Activated CD8-positive, alpha-beta memory T cell treated with anti-CD3 and anti-CD28 coated beads for 1 hour (primary cell): ENCODE measurements around the gene NUF2.
"Not testable (repeated sequence)": the region's sequence is repeated elsewhere in the genome, so short reads cannot be mapped to it uniquely, and the experiment has no call there.

ENCODE experiments used
- DNase-seq, 2 donors: peaks; one replicate each; pipeline ENCODE4 v3.0.0-alpha.2; 2020; ENCODE audit warnings: low read depth in 1 of 2; ENCODE audit errors: extremely low read depth in 1 of 2

Gene NUF2

DNA sequence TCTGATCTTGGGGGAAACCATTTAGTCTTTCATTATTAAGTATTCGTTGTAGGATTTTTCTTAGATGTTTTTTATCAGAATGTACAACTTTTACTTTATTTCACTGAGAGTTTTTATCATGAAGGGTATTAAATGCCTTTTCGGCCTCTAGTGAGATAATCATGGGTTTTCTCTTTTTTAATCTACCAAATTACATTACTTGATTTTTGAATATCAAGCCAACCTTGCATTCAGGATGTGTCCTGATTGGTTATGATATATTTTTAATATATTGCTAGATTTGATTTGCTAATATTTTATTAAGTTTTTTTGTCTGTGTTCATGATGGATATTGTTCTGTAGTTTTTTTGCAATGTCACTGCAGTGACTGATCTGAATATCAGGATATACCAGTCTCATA, 9.4 kb downstream of the NUF2 start:
- DNase-seq: no peak

DNA sequence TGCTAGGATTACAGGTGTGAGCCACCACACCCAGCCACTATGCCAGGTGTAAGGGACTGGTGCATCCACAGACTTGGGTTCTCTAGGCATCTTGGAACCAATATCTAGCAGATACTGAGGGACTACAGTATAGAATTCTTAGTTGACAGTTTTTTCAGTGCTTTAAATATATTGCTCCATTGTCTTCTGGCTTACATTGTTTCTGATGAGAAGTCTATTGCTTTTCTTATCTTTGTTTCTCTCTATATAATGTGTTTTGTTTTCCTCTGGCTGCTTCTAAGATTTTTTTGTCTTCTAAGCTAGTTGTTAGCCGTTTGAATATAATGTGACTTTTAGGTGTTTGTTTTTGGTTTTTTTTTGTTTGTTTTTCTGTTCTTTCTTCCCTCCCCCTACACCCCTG, 13.5 kb downstream of the NUF2 start:
- no peak for DNase-seq

DNA sequence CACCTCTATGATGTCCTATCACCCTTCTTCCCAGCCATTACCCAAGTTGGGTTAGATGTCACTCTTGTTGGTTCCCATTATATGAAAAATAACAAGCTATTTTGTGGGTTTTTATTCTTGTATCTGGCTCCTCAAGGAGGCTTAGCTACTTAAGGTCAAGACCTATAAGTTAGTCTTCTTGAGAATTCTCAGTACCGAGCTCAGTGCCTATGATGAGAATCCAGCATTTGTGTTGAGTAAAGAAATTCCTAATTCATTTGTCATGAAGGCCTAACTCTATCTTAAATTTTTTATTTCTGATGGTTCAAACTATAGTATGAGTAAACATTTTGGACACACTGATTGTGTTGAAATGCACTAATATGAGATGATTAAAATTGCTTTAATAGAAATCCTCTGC, 15.9 kb downstream of the NUF2 start:
- DNase-seq: no peak

DNA sequence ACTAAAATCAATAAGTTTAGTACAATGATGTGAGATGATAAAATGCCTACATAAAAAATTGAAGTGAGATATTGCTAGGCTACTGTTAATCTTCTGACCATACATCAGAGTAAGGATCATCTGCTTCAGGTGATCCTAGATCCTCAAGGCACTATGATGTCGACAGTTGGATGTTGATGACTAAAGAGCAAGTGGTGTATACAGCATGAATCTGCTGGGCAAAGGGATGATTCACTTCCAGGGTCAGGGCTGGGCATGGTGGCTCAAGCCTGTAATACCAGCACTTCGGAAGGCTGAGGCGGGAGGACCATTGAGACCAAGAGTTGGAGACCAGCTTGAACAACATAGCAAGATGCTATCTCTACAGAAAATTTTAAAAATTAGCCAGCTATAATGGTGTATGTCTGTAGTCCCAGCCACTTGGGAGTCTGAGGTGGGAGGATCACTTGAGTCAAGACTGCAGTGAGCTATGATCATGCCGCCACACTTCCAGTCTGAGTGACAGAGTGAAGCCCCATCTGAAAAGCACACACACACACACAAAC, 24.6 kb downstream of the NUF2 start:
- no peak for DNase-seq

DNA sequence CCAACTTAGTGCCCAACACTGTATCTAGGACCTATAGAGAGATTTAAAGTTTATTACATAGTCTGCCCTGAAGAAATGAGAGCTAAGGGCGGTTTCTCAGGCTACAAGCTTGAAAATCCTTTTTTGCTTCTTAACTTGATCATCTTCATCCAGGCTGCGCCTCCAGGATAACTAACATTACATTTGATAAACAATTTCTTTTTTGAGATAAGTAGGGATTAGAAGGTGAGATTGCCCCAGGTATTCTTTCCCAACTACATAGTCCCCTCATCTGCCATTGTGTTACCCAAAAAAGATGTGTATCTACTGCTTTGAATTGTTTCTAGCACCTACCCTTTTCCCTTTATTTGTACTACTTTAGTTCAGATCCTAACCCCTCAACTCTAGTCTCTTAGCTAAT, 25.4 kb downstream of the NUF2 start:
- DNase-seq: no peak

DNA sequence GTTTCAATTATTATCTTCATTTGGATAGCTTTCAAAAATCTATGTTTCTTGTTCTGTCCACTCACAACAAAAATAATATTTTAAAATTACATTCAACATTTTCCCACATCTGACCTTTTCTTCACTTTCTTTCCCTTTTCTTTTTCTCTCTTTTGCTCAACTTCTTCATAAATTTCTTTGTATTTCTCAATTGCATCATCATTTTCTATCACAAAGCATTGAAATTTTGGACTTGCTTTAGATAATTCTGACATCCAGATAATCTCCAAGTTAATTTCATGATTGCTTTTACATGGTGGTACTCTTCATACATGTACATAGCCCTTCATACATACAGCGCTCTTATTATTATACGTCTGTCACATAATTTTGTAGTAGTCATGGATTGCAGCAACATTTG, 30.2 kb downstream of the NUF2 start:
- DNase-seq: no peak

DNA sequence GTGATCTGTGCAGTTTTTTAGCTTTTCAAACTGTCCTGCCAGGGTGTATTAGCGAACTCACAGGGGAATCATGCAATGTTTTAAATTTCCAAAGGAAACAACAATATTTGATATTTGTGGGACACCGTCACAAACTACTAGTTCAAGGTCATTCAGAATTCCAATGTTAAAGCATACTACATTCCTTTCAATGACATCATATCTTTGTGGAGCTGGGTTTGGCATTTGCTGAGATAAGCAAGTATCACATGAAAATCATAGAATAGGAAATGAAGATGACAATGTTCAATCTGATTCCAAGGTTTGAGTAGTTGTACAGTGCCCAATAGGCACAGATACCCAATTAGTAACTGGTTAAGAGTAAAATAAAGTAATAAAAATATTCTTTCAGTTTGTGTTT, 35.6 kb downstream of the NUF2 start:
- DNase-seq: no peak

DNA sequence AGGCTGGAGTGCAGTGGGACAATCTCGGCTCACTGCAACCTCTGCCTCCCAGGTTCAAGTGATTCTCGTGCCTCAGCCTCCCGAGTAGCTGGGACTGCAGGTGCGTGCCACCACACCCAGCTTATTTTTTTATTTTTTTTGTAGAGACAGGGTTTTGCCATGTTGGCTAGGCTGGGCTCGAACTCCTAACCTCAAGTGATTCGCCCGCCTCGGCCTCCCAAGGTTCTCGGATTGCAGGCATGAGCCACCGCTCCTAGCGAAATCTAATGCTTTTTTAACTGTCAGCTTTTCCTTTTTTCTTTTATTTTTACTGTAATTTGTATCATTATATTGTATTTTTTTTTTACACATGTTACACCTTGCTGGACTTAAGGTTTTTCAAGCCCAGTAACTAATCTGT, 36.4 kb downstream of the NUF2 start:
- DNase-seq: not testable (repeated sequence)

DNA sequence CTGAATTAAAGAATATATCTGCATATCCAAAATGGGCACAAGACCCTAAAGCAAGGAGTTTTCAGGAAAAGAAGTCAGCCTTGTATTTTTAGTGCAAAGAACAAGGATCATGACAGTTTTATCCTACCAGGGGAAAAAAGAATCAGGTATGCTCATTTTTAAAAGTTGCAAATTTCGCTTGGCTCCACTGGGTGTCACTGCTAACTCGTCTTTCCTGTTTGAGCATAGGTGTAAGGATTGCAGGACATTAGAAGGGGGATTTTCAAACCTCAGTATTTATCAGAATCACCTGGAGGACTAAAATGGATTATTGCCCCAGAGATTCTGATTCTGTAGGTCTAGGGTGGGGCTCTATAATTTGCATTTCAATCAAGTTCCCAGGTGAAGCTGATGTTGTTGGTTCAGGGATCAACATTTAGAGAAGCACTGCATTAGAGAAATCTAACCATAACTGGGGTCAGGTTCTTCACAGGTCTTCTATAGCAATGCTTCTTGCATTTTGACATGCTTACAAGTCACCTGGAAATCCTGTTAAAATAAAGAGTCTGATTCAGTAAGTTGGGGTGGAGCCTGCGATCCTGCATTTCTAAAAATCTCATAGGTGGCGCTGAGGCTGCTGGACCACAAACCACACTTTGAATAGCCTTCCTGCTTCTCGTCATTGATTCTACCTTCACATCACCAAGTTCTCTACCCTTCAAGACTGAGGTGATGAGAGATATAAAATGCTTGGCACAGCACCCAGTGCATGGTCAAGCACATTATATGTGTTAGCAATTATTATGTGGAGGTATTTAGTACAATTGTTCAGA, 39.6 kb downstream of the NUF2 start:
- no peak for DNase-seq

DNA sequence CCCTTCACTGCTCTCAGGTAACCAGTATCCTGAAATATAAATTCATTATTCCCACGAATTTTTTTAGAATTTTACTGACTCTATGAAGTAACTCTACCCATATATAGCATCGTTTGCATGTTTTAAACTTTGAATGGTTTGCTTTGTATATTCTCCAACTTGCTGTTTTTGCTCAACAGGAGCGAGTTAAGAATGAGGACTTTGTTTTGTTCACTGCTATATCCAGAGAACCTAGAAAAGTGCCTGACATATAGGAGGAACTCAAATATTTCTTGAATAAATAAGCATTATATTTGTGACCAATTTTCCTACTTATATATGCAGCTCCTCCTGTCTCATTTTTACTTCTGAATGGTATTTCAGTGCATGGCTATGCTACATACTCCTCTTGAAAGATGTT, 43.4 kb downstream of the NUF2 start:
- no peak for DNase-seq

DNA sequence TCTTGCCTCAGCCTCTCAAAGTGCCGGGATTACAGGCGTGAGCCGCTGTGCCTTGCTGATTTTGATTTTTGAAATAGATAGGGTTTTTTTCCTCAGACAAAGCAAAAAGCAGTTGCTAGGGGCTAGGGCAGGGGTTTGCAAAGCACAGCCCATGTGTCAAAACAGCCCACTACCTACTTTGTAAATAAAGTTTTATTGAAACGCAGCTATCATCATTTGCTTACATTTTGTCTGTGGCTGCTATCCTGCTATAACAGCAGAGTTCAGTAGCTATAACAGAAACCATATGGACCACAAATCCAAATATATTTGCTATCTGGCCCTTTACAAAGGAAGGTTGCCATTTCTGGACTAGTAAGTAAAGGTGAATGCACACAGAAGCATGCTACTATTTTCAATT, 44.8 kb downstream of the NUF2 start:
- DNase-seq: no peak

DNA sequence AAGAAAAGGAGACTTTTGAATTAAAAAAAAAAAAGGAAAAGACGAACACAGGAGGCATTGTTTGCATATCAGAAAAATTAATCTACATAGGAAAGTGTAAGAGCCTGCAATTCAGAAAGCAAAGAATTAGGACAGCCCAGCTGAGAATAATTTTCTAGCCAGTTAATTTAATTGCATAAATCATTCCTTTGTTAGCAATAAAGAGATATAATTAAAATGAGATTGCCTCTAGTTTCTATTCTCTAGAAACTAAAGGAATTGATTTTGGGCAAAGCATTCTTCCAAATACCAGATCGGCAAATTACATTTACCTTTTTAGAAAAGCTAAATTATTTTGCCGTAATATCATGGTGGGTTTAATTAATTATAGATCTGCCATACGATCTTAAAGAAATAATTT, 46.0 kb downstream of the NUF2 start:
- no peak for DNase-seq

DNA sequence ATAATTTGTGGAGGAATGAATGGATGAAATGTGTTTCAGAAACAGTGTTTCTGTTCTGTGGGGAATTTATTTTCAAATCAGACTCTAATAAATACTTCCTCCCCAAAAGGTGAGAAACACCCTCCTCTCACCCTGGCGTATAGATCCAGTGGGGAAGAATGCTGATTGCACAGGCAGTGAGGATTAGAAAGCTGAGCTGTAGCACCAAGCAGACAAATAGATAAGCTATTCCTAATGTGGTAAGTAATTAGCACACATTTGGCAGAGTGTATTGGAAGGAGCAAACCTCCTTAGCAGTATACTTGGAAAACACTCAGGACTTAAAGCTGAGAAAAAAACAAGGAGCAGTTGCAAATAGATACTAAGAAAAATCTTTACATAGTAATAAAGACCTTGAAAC, 50.8 kb downstream of the NUF2 start:
- no peak for DNase-seq

DNA sequence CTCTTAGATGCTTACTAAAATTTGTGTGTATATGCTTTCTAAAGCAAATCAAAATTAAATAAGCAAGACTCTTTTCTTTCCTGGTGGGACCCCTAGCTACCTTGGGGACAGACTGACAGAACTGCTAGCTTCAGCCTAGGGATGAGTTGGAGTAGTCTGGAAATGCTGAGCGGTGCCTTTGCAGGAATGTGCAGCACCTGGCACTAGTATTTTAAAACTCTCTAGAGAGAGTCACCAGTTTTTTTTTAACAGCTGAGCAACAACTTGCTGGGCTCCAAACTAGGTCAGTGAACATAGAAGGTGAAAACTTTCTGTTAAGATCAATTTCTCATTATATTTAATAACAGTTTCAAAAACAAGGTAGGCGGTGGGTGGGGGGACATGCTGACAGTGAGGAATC, 56.8 kb downstream of the NUF2 start:
- no peak for DNase-seq

DNA sequence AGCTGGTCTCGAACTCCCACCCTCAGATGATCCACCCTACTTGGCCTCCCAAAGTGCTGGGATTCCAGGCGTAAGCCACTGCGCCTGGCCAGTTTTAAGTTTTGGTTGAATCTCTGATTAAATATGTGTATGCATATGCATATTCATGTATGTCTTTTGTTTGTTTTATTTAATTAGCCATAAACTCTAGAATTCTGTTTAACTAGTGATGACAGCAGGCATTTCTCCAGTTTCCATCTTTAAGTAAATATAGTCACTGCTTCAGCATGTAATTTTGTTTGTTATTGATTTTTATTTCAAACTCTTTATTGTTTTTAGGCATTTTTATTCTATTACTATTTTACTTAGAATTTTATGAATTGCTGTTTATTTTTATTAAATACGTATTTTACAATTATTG, 58.0 kb downstream of the NUF2 start:
- no peak for DNase-seq

DNA sequence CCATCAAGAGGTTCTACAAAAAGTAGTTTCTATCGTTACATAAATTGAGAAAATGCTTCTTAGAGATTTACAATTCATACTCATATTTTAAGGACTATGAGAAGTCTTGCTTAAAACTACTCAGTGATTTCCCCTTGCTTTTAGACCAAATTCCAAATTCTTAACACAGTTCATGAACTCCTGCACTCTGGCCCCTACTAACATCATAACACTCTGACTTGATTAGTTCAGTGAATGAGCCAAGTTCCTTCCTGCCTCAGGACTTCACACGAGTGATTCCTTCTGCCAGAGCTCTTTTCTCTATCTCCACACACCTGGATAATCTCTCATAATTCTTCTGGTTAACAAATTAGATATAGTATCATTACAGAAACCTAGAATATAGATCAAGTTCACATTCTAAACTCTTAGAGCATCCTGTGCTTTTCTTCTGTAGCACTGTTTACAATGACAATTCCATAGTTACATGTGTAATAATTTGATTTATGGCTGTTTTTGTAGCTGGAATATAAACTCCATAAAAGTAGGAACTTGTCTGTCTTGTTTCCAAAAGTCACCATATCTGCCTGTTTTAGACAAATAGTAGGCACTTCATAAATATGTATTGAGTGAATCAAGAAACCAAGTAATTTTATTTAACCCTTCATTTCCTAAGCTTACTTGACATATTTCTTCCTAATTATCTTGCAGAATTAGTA, 59.9 kb downstream of the NUF2 start:
- no peak for DNase-seq

DNA sequence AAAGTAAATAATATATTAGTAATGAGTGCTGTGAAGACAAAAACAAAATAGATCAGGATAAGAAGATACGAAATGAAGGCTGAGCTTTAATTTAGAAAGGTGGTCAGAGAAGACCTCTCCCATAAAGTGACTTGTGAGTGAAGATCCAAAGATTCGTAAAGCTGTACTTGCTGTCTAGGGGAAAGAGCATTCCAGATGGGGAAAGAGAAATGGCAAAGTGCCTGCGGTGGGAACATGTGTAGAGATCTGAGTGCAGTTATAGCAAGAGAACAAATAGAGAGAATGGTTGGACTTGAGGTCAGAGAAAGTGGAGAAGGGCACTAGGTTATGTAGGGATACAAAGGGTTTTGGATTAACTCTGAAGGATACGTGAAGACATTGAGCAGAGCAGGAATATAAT, 60.6 kb downstream of the NUF2 start:
- DNase-seq: no peak

DNA sequence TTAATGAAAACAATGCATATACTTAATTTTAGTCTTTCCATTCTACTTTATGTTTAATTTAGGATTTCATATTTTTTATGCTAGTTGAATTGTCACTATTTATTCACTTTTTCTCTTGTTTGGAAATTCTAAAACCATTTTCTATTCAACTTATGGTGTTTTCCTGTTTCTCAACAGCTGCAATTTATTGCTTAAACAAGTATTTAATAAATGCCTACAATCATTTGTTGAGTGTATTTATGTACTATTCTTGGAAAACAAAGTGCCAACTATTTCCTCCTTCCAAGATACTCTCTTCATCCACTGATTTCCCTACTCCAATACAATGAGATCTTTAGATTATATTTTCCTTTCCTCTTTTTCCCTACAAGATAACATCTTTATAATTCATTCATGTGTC, 65.4 kb downstream of the NUF2 start:
- DNase-seq: no peak

DNA sequence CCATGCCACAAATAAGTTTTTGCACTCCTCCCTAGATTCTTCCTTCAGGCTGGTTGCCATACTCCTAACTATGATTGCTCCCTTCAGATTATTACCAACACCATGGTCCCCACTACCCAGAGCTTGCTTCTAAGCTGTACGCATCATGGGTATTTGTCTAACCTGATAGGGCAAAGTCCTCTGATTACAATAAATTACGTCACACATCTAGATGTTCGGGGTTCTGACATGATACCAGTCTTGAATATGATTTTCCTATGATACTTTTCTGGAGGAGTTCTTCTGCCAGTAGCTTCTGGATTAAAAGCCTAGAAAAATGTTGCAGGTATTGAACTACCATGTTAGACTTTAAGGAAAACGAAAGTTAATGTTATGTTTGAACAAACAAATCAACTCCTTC, 67.2 kb downstream of the NUF2 start:
- DNase-seq: no peak

DNA sequence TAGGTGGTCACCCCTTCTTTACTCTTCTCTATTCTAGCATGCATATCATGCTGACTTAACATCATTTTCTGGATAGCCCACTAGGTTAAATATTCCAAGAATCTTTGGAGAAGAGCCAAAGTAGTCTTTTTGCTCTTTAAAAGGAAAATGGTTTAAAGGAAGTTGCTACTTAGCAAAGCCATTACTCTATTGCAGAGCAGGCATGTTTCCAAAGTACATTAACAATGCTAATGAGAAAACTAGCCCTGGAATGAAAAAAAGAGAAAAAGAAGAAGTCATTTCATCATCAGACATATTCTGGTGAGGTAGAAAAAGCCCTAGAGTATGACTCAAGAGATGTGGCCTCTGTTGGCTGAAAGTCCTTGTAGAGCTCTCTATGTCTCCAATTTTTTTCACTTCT, 74.0 kb downstream of the NUF2 start:
- DNase-seq: no peak

DNA sequence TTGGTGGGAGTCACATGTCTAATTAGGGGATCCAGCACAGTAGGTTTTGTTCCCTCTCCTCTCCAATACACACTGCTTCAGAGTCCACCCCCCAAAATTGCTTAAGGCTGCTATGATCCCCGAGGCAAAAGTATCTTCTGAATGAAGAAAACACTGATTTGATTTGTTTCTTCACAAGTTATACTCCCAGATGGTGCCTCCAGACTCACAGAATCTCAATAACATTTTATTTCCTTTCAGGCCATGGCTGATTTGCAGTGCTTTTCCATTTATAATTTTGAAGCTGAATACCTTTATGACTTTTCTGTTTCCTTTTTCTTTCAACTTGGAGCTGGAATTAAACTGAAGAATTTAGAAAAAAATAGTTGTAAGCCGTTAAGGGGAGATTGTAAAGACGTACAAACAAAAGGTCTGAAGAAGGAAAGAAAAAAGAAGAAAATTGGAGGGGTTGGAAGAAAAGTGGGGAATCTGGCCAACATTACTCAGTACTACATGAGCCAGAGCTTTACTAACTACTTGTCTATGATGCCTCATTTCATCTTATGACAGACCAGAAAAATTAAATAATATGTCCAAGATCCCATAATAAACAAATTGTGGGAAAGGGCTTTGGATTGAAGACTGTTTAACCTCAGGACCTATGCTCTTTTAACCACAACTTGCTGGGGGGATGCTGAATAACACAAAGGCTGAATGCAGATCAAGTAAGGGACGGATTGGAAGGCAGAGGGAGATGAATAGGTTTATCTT, 75.9 kb downstream of the NUF2 start:
- no peak for DNase-seq

DNA sequence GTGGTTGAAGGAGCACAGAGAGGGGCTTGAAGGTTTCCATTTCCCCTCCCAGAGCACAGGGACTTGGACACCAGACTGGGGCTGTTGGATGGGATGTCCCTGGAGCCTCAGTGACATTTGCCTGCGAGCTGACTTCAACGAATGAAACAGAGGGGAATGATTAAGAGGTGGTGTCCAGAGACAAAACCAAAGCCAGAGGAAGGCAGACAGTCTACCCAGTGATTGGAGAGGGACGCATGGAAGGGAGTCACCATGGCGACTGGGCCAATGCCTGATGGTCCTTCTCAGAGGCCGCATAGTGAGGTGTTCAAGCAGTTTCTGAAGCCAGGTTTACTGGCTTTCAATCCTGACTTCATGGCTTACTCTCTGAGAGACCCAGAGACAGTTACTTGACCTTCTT, 77.2 kb downstream of the NUF2 start:
- DNase-seq: no peak
